ENCODE results near the gene CPPED1. TPM values are rescaled to one million over a fixed set of nuclear protein-coding genes. Genes with fewer than 3 reads are reported as not detected.

The CPPED1 gene
- total RNA-seq, 1 experiment from 2014 or later = 7.9 TPM

DNA sequence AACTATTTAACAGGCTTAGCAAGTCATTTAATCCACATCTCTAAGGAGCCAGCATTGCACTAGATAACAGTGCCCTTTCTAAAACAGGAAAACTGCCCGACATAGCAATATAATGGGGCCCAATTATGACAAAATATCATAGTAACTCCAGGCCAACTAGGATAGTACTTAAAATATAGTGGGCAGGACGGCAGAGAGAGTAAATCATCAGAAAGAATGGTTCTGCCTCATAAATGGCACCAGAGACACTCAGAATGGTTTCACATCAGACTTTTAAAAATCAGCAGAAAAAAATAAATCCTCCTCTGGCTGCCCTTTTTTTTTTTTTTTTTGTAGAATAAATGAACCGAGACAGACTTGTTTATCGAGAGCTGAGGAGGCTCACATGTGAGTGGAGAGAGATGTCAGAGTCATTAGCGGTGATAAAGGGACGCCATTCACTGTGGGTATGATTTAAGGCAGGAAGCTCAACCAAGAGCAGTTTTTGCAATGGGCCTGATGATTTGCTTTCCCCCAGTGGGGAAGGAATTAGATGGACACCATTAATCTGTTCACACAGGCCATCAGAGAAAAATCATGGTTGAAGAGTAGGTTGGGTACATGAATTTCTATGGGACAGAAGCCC lies 62.6 kb downstream of the CPPED1 start:
- Histone ChIP-seq H3K23ac (ENCODE audit: insufficient read length, low read depth, low read length) (no peak overlapping the region), H4K20me1 (ENCODE audit: control insufficient read depth, insufficient read depth, insufficient read length) (no peaks in the 10 kb centered on the region), H2BK5ac (ENCODE audit: insufficient read length, low read length) (no peak overlapping the region), H3K56ac (ENCODE audit: insufficient read length, low read depth, low read length) (no peak overlapping the region), H3K79me1 (ENCODE audit: insufficient read depth, low read depth, low read length, poor library complexity, severe bottlenecking) (no peaks in the 10 kb centered on the region), H3K9me3 (ENCODE audit: control insufficient read depth, low read depth, low read length) (no peaks in the 10 kb centered on the region), H2BK20ac (ENCODE audit: low read depth, low read length, poor library complexity, severe bottlenecking) (no peak overlapping the region), H3K23me2 (ENCODE audit: insufficient read length, low read depth, low read length, poor library complexity, severe bottlenecking) (peaks cover 4% of the 10 kb centered on the region), H3K4ac (ENCODE audit: low read depth, low read length) (no peak overlapping the region), H3K27me3 (ENCODE audit: insufficient read depth, low read length) (no peaks in the 10 kb centered on the region), H2BK120ac (ENCODE audit: low read depth, low read length, poor library complexity, severe bottlenecking) (no peak overlapping the region), H2AK5ac (ENCODE audit: insufficient read length, low read length) (no peak overlapping the region), H2BK12ac (ENCODE audit: insufficient read length, low read depth, low read length) (no peak overlapping the region), H2AFZ (ENCODE audit: low read length) (no peak overlapping the region), H3K18ac (ENCODE audit: insufficient read length, low read depth, low read length) (no peak overlapping the region), H3K4me1 (ENCODE audit: insufficient read depth, low read length) (no peaks in the 10 kb centered on the region; the same call in 1 of the 2 replicates), H4K8ac (replicated peaks; ENCODE audit: insufficient read length, low read depth, low read length) (no peak overlapping the region), H3K79me2 (ENCODE audit: insufficient read depth, low read length) (no peaks in the 10 kb centered on the region), H3K9ac (ENCODE audit: extremely low read depth, insufficient read length, low read length) (no peak overlapping the region), H3K14ac (ENCODE audit: insufficient read depth, low read length) (no peak overlapping the region), H3T11ph (ENCODE audit: low read length) (no peak overlapping the region), H4K91ac (ENCODE audit: insufficient read length, low read depth, low read length) (no peak overlapping the region), H2BK15ac (ENCODE audit: low read depth, low read length) (no peak overlapping the region), H3K27ac (ENCODE audit: insufficient read length, low read depth, low read length) (no peak overlapping the region), H3K4me2 (ENCODE audit: insufficient read depth, insufficient read length, low read length) (no peak overlapping the region), H4K5ac (ENCODE audit: insufficient read length, low read depth, low read length) (no peak overlapping the region)
- Mint-ChIP-seq H3K27me3 (ENCODE audit: low read depth) (no peaks in the 10 kb centered on the region; the same call in none of the 2 replicates), H3K27ac (peak overlapping the region in 2 of 3 experiments; percentile 44 to 50; a peak in 5 of 7 replicates), H3K36me3 (ENCODE audit: insufficient read depth in 1 of 3, low read depth in 3 of 3) (peaks cover 7 to 18% (median 17%) of the 10 kb centered on the region in 3 experiments), H3K4me1 (peaks cover 9 to 10% of the 10 kb centered on the region in 2 experiments), H3K9me3 (peaks cover 16 to 19% of the 10 kb centered on the region in 2 experiments), H3K4me3 (no peak overlapping the region)
- no CpG with 5 or more reads among the region's 6 CpGs for WGBS (ENCODE audit: extremely low coverage, insufficient read length, low lambda C conversion rate)
- DNase-seq = no peak
- TF ChIP-seq, protein P1, sequence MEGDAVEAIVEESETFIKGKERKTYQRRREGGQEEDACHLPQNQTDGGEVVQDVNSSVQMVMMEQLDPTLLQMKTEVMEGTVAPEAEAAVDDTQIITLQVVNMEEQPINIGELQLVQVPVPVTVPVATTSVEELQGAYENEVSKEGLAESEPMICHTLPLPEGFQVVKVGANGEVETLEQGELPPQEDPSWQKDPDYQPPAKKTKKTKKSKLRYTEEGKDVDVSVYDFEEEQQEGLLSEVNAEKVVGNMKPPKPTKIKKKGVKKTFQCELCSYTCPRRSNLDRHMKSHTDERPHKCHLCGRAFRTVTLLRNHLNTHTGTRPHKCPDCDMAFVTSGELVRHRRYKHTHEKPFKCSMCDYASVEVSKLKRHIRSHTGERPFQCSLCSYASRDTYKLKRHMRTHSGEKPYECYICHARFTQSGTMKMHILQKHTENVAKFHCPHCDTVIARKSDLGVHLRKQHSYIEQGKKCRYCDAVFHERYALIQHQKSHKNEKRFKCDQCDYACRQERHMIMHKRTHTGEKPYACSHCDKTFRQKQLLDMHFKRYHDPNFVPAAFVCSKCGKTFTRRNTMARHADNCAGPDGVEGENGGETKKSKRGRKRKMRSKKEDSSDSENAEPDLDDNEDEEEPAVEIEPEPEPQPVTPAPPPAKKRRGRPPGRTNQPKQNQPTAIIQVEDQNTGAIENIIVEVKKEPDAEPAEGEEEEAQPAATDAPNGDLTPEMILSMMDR (conservative IDR thresholded peaks at IDR 0.05) = no peak
